Mesothelial cell of epicardium (in vitro differentiated cells): ENCODE results near the gene TMCO6. TPM values are rescaled to one million over a fixed set of nuclear protein-coding genes. Genes with fewer than 3 reads are reported as not detected.

Source experiments
- DNase-seq, 2 experiments: peaks; one replicate each; pipeline ENCODE4 v3.0.0; 2021; ENCODE audit warnings: low spot score in 2 of 2; ENCODE audit not compliant: unreplicated experiment in 2 of 2
- H3K27ac Mint-ChIP-seq: 2 replicates; pipeline ENCODE4 v1.8.0; 2021; ENCODE audit warnings: mixed read lengths
- H3K27me3 Mint-ChIP-seq: 2 replicates; pipeline ENCODE4 v1.8.0; 2021; ENCODE audit warnings: low read depth, mixed read lengths
- H3K36me3 Mint-ChIP-seq: 2 replicates; pipeline ENCODE4 v1.8.0; 2021; ENCODE audit warnings: mixed read lengths
- H3K4me1 Mint-ChIP-seq: 2 replicates; pipeline ENCODE4 v1.8.0; 2021; ENCODE audit warnings: mixed read lengths
- H3K4me3 Mint-ChIP-seq: 2 replicates; pipeline ENCODE4 v1.8.0; 2021; ENCODE audit warnings: mild to moderate bottlenecking, moderate library complexity, mixed read lengths
- H3K9me3 Mint-ChIP-seq: 2 replicates; pipeline ENCODE4 v1.8.0; 2021; ENCODE audit warnings: mixed read lengths
- total RNA-seq: library from RNA; stranded (reverse); gene quantifications from 3 replicates; pipeline ENCODE4 v1.2.1, GENCODE V29; 2021
- TF ChIP-seq, protein P1 (sequence below): fragments of 200-600 bp; sonication (generic); IDR thresholded peaks from one replicate; pipeline ENCODE4 v1.5.0; 2021; ENCODE audit warnings: antibody characterized with exemption; ENCODE audit not compliant: unreplicated experiment

TMCO6 gene
- total RNA-seq, 1 donor from 2014 or later, result 21.0 TPM

GRCh38 chr5:140631831-140632365 lies 7.4 kb upstream of the TMCO6 start:
- no peak for DNase-seq
- no peak overlapping the region for H3K4me3 Mint-ChIP-seq
- H3K36me3 Mint-ChIP-seq, result peaks cover 3% of the 10 kb centered on the region
- TF ChIP-seq, protein P1, sequence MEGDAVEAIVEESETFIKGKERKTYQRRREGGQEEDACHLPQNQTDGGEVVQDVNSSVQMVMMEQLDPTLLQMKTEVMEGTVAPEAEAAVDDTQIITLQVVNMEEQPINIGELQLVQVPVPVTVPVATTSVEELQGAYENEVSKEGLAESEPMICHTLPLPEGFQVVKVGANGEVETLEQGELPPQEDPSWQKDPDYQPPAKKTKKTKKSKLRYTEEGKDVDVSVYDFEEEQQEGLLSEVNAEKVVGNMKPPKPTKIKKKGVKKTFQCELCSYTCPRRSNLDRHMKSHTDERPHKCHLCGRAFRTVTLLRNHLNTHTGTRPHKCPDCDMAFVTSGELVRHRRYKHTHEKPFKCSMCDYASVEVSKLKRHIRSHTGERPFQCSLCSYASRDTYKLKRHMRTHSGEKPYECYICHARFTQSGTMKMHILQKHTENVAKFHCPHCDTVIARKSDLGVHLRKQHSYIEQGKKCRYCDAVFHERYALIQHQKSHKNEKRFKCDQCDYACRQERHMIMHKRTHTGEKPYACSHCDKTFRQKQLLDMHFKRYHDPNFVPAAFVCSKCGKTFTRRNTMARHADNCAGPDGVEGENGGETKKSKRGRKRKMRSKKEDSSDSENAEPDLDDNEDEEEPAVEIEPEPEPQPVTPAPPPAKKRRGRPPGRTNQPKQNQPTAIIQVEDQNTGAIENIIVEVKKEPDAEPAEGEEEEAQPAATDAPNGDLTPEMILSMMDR, result no peak
- peaks cover 13% of the 10 kb centered on the region for H3K9me3 Mint-ChIP-seq
- H3K27ac Mint-ChIP-seq, result no peak overlapping the region
- H3K4me1 Mint-ChIP-seq, result no peaks in the 10 kb centered on the region
- no peaks in the 10 kb centered on the region for H3K27me3 Mint-ChIP-seq

DNA sequence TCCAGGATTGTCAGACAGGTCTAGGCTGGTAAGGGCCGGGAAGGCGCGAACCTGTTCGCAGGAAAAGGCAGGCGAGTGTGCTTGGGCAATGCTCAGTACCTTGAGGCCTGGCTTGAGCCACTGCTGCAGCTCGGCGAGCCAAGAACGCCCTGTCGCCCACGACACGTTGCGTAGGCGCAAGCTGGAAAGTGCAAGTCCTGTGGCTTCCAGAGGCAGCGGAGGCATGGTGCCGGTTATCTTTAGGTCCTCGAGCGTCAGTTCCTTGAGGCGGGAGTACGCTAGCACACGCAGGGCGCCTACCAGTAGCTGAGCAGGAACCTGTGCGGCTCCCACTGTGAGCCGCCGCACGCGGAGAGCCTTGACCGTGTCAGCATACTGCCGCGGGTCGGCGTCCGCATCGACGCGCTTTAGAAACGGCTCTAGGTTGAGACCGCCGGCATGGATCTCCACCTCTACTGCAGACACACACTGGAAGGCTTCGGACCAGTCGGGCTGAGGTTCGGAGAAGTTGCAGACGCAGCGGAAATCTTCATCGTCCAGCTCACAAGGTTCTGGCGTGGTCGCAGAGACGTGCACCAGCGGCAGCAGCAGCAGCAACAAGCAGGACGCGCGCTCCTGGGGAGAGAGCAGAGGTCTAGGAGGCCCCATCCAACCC lies 6.8 kb upstream of the TMCO6 start:
- H3K4me3 Mint-ChIP-seq, result no peak overlapping the region
- H3K9me3 Mint-ChIP-seq, result peaks cover 7% of the 10 kb centered on the region
- H3K27me3 Mint-ChIP-seq, result no peaks in the 10 kb centered on the region

DNA sequence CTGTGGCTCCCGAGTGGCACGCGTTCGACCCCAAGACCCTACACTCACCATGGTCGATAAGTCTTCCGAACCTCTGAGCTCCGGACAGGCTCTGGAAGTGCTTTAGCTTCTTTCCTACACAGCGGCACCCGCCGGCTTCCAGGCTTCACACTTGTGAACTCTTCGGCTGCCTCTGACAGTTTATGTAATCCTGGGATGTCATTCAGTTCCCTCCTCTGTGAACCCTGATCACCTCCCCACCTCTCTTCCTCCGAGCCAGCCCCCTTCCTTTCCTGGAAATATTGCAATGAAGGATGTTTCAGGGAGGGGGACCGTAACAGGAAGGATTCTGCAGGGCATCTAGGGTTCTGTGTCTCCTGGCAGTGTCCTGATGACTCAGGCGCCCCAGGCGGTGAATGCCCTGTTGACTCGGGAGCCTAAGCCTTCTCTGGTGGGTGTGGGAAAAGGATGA lies 6.2 kb upstream of the TMCO6 start, which contains the start of gene CD14:
CD14 (minus strand) TSS at position 155 of the 451 bp plus-strand sequence; CDS start at position 51, 104 bp downstream.
- H3K36me3 Mint-ChIP-seq, result peaks cover 1% of the 10 kb centered on the region
- TF ChIP-seq, protein P1, result no peak
- H3K9me3 Mint-ChIP-seq, result peaks cover 3% of the 10 kb centered on the region
- H3K27ac Mint-ChIP-seq, result no peak within 1 kb of the TSS
- DNase-seq, result no peak
- no peak within 1 kb of the TSS for H3K4me3 Mint-ChIP-seq
- H3K4me1 Mint-ChIP-seq, result peaks cover under 1% of the 10 kb centered on the region
- no peaks in the 10 kb centered on the region for H3K27me3 Mint-ChIP-seq

More for the DNA sequence above, 6.8 kb upstream of the TMCO6 start:
- H3K36me3 Mint-ChIP-seq, result peaks cover 2% of the 10 kb centered on the region
- no peak for DNase-seq
- TF ChIP-seq, protein P1, result no peak
- no peaks in the 10 kb centered on the region for H3K4me1 Mint-ChIP-seq
- no peak overlapping the region for H3K27ac Mint-ChIP-seq

GRCh38 chr5:140633501-140633900 lies 5.8 kb upstream of the TMCO6 start:
- Mint-ChIP-seq H3K27me3 (no peaks in the 10 kb centered on the region), H3K27ac (no peak overlapping the region), H3K4me1 (peaks cover 3% of the 10 kb centered on the region), H3K9me3 (peaks cover 2% of the 10 kb centered on the region), H3K36me3 (no peaks in the 10 kb centered on the region), H3K4me3 (no peak overlapping the region)
- TF ChIP-seq, protein P1, result no peak
- no peak for DNase-seq

DNA sequence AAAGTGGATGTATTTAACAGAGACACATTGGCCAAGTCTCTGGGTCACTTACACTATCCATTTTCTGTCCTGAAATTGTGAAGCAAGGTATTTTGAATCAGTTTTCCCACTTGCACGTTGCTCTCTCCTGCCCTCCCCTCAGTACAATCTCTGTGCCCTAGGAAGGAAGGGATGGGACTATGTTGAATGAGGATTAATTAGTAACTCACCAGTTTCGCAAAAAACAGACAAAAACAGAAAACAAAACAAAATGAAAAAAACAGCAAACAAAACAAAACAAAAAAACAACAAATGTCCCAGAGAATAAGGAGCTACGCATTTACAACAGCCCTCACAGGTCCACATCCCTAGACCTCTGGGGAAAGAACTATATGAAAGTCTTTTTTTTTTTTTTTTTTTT lies 5.1 kb upstream of the TMCO6 start:
- peaks cover 8% of the 10 kb centered on the region for H3K4me1 Mint-ChIP-seq
- H3K27ac Mint-ChIP-seq, result no peak overlapping the region

More for the DNA sequence above, 5.1 kb upstream of the TMCO6 start:
- no peak overlapping the region for H3K4me3 Mint-ChIP-seq
- no peaks in the 10 kb centered on the region for H3K36me3 Mint-ChIP-seq
- no peaks in the 10 kb centered on the region for H3K27me3 Mint-ChIP-seq
- no peak for DNase-seq
- peaks cover 2% of the 10 kb centered on the region for H3K9me3 Mint-ChIP-seq
- TF ChIP-seq, protein P1, result no peak
